Stimulated activated naive CD4-positive, alpha-beta T cell (primary cell): ENCODE results near the gene FBXL17.

Experiments
- DNase-seq, 6 experiments: peaks; one replicate each; lab custom pipeline; 2025; lab: John Stamatoyannopoulos, UW

The FBXL17 gene

GRCh38 chr5:107997338-107997980 lies 384.4 kb downstream of the FBXL17 start:
- DNase-seq: no peak

DNA sequence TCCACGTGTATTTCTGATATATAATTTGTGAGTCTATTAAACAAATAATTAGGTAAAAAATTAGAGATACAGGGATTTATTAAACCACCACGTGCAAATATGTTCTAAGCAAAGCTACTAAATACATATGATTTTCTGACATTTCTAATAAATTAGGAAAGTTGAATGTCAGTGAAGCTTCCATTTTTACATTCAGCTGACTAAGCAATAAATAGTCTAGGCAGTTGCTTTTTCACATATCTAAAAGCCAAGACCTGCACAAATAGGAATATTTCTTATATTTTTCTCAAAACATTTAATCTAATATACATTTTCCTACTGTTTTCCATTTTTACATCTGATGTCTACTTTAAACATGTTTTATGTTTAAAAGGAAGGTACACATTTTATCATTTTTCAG lies 388.6 kb downstream of the FBXL17 start:
- no peak for DNase-seq

GRCh38 chr5:107990881-107991810 lies 390.8 kb downstream of the FBXL17 start:
- DNase-seq: no peak

DNA sequence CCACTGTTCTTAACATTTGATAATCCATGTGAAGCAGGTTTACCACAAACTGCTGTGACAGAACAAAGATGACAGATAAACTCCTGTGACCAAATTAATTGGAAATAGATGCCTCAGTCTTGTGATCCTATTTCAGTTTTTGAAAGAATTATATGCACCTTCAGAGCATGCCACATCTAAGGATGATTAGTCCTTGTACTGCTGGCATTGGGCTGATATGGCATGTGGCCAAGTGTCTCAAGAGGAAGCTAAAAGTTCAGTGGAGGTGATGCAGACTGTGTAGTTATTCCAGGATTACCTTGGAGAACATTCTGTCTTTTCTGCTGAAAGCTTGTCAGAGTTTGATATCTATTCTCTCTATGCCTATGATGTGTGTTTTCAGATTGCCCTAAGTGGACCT lies 396.8 kb downstream of the FBXL17 start:
- no peak for DNase-seq

DNA sequence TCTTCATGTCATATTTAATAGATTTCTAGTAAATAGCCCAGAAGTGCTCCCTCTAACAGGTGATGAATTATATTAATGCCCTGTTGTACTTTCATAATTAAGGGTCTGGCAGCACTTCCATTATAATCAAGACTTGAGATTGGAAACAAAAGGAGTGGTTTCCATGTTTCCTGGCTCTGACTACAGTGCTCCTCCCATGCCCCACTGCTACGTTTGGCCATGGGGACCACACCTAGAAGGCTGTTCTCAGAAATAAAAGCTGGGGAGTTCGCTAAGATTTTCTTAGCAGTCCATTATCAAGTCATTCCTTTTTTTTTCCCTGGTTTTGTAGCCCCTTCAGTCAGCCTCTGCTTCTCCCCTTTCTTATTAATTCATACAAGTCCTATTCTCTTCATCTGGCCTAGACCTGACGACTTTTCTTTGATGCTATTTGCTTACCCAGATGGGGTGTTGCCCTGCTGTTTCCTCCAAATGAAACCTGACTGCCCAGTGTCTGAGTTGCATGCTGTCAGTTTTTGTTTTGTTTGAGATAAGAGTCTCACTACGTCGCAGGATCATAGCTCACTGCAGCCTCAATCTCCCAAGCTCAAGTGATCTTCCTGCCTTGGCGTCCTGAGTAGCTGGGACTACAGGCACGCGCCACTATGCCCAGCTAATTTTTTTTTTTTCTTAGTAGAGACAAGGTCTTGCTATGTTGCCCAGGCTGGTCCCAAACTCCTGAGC lies 399.0 kb downstream of the FBXL17 start:
- no peak for DNase-seq

DNA sequence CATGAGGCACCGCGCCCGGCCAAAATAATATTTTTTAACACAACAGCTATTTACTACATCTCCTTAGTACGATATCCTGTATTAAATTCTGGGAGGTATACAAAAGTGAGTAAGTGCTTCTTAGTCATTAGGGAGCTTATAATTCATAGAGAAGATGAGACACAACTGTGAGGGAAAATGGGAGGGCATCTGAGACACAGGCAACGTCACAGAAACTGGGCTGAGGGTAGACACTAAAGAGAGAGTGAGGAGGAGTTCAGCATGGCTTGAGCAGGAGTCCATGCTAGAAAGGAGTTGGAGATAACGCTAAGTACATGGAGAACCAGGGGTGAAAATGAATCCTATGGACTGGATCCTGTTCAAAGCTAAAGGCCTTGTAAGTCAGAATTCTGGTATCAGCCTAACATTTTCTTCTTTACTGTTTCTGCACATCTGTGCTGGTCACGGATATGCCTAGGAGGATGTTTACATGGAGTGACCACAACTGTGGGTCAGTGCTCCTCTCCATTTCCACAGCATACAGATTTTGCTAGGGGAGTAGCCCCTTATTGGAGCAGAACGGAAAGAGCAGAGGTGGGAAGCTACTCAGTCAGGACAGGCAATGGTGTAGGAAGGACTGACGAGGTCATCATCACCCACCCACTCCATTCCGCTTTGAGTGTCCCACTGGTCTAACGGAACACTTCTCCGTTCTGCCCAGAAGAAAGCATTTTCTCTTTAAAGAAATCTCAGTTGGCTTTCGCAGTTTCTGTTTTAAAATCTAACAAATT lies 400.8 kb downstream of the FBXL17 start:
- DNase-seq: no peak

GRCh38 chr5:107979900-107980299 lies 402.0 kb downstream of the FBXL17 start:
- DNase-seq: no peak

DNA sequence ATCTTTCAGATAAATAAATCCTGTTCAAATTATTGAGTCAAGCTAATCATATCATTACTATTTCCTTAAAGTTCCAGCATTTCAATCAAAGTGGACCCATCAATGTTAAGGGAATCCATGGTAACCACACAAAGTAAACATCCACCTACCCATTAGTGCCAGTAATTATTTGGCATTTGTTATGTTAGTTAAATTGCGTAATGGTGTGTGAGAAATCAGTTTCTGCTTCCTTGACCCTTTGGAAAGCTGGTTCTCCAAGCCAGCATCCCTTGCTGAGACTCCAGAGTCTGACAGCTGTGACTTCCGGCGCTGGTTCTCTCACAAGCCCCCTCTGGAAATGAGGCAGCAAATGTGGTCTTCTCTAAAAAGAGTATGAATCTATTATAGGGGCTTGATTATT lies 402.6 kb downstream of the FBXL17 start:
- DNase-seq: no peak

- DNase-seq: no peak
Measured at GRCh38 chr5:107977550-107978071, 404.3 kb downstream of the FBXL17 start.

GRCh38 chr5:107975568-107975967 lies 406.3 kb downstream of the FBXL17 start:
- no peak for DNase-seq

DNA sequence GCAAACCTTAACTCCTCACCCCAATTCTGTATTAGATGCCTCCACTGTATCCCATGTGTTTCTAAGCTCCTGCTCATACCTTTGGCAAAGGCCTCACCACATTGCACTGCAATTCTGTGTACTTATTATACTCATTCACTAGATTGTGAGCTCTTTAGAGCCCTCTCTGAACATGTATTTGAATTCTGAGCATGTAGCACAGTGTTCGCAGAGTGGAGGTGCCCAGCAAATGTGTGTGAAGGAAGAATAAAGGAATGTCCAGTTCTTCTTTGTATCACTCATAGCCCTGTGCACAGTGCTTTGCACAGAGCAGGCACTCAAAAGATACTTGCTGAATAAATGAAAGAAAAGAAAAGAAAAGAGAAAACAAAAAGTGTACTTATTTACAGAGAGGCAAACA lies 410.1 kb downstream of the FBXL17 start:
- DNase-seq: no peak

DNA sequence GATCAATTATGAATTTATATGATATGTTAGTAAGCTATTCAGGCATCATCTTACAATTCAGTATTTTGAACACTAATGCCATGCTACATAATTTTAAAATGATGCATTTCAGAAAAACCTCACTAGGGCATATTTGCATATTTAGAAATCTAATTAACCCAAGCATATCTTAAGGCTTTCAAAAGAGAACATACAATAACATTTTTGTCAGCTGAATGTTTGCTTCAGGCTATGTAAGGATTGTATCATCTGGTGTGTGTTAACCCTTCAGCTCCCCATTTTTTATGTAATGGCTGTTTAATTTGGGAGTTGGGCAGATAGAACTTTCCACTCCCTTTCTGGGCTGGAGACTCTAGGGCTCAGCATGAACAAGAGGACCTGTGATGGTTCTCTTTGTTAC lies 412.1 kb downstream of the FBXL17 start:
- DNase-seq: no peak

GRCh38 chr5:107968998-107969397 lies 412.9 kb downstream of the FBXL17 start:
- no peak for DNase-seq

- no peak for DNase-seq
Measured at GRCh38 chr5:107968406-107968843, 413.5 kb downstream of the FBXL17 start.

- DNase-seq: no peak
Measured at GRCh38 chr5:107966201-107966600, 415.7 kb downstream of the FBXL17 start.

GRCh38 chr5:107964722-107965121 lies 417.2 kb downstream of the FBXL17 start:
- no peak for DNase-seq

GRCh38 chr5:107959573-107960279 lies 422.2 kb downstream of the FBXL17 start:
- DNase-seq: no peak

DNA sequence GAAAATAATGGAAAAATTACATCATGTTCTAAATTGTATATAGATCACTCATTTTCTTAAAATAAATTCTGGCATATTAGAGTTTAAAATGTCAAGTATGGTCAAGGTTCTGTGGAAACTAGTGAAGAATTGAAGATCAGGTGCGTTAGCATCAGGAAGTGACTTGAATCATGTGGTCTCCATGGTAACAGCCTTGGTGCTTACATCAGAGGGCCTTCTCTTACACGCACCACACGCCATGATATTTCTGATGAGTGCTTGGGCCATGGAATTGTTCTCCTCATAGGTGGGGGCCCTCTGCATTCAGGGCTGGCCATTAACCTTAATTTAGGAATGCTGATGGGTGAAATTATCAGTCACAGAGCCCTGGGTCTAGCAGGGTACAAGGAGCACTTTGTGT lies 423.0 kb downstream of the FBXL17 start:
- DNase-seq: peak in 1 of 6 experiments; percentile 10

DNA sequence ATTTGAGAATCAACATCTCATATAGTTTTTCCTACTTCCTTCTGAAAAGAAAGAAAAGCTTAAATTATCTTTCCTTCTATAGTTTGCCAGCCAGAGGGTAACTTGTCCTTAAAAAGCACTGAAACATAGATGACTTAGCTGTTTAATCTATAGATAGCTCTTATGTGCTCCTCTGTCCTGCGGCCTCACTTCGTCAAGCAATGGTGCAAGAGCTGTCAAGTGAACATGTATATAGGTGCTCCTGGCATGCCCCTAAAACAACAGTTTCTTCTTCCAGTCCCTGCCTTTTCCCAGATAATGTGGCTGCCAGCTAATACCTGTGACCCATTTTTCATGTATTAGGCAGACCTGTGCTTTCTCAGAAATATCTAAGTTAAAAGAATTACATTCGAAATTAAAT lies 423.5 kb downstream of the FBXL17 start:
- DNase-seq: no peak

- DNase-seq: no peak
Measured at GRCh38 chr5:107957051-107957450, 424.8 kb downstream of the FBXL17 start.

GRCh38 chr5:107955321-107955720 lies 426.6 kb downstream of the FBXL17 start:
- no peak for DNase-seq
